Activated CD4-positive, alpha-beta T cell treated with anti-CD3 and anti-CD28 coated beads for 4 hours (primary cell): ENCODE measurements around the gene KIT.
"Not testable (repeated sequence)": the region's sequence is repeated elsewhere in the genome, so short reads cannot be mapped to it uniquely, and the experiment has no call there.

ENCODE experiments used
- DNase-seq, 2 donors: peaks; one replicate each; pipeline ENCODE4 v3.0.0-alpha.2; 2020

Gene KIT

DNA sequence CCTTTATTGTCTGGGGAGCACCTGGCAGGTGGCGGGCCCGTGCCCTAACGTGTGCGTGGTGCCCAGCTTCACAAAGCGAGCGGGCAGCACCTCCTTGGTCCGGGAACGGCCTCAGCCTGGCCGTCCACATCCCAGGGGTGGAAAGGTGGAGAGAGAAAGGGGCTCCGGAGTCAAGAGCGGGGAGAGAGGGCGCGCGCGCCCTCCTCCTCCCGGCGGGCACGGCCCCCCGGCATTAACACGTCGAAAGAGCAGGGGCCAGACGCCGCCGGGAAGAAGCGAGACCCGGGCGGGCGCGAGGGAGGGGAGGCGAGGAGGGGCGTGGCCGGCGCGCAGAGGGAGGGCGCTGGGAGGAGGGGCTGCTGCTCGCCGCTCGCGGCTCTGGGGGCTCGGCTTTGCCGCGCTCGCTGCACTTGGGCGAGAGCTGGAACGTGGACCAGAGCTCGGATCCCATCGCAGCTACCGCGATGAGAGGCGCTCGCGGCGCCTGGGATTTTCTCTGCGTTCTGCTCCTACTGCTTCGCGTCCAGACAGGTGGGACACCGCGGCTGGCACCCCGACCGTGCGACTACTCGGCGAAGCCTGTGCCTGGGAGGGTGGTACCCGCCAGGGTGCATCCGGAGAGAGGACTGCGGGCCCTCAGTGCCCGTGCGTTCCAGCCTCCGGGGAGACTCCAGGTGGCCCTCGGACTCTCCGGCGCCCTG, at the start of gene KIT:
Gene KIT (plus strand): TSS at position 407 of the 701 bp plus-strand sequence. CDS start 58 bp downstream, at position 465.
- peak; percentile 8 to 16 for DNase-seq

DNA sequence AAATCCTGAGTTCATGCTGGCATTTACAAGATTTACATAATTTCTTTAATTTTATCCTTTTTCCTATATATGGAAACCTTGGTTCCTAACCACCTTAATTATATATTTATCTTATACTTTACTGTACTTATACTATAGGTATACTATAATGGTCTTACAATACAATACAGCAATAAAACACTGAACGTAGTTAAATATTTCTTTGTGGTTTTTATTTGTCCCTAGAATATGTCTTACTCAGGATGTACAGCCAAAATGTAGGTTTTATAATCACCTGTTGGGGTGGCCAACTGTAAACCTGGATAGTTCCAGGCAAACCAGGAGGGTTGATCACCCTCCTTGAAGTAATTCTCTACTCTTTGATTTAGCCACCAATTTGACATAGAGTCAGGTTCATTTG, 48.4 kb upstream of the KIT start:
- no peak for DNase-seq

DNA sequence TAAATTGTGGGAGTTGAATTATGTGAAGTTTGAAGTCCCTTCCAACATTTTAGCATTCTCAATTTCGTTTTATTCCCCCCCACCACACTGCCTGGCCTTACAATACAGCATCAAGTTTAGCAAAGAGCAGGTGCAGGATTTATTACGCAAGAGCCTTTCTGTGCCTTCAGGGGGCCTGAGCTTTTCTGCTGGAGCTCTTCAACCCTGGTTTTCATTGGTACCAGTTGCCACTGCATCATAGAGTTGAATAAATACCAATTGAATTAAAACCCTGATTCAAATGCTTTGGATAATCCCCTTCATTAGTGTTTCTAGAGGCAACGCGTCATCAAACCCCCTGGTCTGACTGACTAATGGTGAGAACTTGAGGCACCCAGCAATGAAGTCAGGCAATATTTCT, 43.6 kb upstream of the KIT start:
- no peak for DNase-seq

DNA sequence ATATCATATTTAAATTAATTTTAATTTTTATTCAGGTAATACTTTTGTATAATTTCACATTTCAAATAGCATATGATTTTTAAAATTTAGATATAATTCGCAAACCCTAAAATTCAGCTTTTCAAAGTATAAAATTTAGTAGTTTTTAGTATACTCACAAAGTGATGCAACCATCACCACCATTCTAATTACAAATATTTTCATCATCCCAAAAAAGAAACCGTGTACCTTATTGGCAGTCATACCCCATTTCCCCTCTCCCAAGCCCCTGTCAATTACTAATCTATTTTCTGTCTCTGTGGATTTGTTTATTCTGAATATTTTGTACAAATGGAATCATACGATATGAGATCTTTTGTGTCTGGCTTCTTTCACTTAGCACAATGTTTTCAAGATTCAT, 37.0 kb upstream of the KIT start:
- no peak for DNase-seq

DNA sequence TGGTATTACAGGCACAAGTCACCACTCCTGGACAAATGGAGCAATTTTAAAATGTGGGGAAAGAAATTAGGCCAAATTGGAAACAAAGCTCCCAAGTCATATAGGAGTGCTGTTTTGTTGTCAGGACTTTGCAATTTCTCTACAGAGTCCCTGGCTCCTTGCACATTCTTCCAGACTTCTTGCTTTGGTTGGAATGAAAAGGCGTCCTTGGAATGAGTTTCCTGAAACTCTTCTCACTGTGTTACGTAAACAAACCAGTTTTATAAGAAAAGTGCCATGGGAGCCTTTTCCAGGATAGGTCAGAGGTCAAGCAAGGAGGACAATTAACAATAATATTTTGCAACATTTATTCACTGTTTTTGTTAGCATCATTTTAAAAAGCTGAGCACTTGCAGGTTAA, 32.4 kb upstream of the KIT start:
- DNase-seq = no peak

DNA sequence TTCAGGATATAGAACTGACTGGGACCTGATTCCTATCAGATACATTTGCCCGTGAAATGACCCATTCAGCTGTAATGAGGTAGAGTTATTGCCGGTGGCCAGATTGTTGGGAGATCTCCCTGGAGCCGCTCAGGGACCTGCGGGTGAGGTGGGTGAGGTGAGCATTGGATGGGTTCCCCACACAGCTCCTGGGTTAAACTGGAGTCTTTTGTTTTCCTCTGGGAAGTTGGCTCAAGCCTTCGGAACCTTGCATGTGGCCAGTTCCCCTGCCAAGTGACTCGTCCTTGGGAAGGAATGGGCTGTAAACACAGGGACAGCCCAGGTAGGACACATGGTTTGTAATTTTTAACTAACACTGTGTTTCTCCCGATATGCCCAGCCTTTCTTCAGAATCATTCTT, 31.6 kb upstream of the KIT start:
- DNase-seq = no peak

DNA sequence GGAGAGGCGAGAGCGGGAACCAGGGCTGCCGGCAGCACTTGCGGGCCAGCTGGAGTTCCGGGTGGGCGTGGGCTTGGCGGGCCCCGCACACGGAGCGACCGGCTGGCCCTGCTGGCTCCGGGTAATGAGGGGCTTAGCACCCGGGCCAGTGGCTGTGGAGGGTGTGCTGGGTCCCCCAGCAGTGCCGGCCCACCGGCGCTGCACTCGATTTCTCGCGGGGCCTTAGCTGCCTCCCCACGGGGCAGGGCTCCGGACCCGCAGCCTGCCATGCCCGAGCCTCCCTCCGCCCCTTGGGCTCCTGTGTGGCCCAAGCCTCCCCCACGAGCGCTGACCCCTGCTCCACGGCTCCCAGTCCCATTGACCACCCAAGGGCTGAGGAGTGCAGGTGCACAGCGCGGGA, 25.2 kb upstream of the KIT start:
- DNase-seq = no peak

DNA sequence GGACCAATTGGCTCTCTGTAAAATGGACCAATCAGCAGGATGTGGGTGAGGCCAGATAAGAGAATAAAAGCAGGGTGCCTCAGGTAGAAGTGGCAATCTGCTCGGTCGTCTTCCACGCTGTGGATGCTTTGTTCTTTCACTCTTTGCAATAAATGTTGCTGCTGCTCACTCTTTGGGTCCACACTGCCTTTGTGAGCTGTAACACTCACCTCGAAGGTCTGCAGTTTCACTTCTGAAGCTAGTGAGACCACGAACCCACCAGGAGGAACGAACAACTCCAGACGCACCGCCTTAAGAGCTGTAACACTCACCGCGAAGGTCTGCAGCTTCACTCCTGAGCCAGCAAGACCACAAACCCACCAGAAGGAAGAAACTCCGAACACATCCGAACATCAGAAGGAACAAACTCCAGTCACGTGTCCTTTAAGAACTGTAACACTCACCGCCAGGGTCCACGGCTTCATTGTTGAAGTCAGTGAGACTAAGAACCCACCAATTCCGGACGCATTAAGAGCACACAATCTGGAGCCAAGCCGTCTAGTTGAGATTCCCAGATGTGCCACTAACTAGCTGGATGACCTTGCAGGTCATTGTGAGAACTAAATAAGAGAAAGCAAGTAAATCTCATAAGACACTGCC, 24.5 kb upstream of the KIT start:
- not testable (repeated sequence) for DNase-seq

DNA sequence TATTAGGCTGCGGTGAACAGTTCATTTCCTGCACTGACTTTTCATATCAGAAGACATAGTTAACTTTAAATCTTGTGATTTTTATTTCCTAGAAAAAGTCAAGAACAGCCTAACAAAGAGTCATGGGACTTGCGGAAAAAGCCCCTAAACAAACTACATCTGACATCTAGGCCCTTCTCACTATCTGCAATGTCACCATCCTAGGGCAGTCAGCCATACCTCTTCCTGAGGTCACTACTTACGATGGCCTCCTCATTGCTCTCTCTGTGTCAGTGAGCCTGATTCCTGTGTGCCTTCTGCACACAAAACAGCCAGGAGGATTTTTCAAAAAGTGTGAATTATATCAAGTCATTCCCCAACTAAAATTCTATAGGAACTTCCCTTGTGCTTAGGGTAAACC, 22.4 kb upstream of the KIT start:
- DNase-seq = no peak

DNA sequence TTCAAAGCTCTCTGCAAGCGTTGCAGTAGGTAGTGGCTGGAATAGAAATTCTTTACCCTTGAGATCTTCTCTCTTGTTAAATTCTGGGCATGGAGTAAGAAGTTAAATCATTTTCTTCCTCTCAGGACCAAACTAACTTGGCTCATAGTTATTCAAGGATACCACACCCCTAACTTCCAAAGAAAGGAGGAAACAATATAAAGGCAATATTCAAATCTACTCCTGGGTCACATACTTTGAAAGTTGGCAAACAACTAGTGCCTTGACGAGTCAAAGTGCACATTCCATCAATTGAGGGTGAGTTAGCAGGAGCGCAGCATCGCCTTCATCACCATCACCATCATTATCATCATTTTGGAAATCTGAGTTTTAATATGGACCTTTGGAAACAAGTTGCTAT, 20.4 kb upstream of the KIT start:
- DNase-seq = no peak

DNA sequence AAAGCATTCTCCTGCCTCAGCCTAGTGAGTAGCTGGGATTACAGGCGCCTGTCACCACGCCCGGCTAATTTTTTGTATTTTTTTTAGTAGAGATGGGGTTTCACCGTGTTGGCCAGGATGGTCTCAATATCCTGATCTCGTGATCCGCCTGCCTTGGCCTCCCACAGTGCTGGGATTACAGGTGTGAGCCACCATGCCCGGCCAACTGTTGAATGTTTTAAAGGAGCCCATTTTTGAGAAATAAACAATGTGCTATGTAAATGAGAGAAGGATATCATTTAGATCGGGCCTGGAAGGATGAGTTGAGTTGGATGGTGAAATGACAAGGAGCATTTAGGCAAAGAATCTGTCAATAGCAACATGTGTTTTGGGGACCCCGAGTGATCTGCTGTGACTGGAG, 16.7 kb upstream of the KIT start:
- not testable (repeated sequence) for DNase-seq

DNA sequence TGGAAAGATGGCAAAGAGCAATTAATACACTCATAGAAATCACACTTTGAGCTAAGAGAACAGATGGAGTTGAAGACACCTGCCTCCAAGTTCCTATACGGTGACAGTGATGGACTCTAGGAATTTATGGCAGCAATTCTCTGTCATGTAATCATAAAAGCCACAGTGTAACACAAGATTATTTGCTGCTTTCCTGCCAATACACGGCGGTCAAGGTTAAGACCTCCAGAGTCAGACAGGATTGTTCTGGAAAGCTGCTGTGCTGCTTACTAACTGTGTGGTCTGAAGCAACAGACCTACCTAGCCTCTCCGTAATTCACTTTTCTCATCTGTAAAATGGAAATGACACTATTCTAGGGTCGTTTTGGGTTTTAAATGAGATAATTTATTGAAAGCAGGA, 14.6 kb upstream of the KIT start:
- DNase-seq = no peak

DNA sequence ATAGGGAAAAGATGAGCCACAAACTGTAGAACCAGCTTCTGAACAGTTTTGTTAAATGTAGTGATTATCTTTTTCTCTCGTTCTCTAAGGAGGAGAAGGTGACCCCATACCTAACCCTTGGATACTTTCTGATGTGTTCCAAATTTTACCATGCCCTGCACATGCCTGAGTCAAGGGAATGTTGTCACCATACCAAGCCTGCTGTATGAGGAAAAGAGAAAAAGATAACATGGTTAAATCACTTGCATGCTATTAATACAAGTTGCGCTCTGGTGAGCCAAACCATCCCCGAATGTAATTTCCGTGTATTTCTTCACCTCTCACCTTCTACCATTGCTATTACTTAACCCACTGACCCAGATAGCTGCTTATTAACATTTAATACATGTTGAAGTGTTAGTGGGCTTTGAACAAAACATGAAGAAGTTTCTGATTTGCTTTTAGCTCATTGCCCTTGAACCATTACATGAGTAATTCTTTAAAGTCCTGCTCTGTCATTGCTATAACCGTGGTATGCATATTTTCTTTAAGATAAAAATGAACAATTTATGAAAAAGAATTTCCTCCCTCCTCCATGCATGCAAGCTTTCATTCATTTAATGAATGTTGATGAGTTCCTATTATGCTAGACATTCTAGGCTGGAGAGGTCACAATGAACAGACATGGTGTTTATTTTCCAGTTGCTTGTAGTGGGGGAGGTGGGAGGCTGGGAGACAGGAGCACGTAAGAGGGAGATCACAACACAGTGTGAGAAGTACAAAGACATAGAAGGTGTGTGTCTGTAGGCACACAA, 13.6 kb upstream of the KIT start:
- no peak for DNase-seq

DNA sequence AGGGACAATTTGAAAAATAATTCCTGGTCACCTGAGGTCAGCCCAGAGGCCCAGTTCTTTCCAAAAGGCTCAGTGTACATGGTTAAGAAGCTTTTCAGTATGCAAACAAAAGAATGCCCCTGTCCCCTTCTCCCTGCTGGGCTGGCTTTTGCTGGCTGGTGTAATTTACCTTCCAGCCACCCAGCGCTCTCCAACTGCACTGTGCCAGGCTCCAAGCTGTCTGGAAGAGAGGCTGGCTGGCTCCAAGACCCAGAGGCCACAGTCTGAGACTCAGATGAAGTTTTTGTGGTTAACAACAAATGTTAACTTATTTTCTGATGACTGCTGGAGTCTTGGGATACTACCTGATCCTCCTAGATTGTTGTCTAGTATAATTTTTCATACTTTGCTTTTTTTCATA, 11.9 kb upstream of the KIT start:
- no peak for DNase-seq

DNA sequence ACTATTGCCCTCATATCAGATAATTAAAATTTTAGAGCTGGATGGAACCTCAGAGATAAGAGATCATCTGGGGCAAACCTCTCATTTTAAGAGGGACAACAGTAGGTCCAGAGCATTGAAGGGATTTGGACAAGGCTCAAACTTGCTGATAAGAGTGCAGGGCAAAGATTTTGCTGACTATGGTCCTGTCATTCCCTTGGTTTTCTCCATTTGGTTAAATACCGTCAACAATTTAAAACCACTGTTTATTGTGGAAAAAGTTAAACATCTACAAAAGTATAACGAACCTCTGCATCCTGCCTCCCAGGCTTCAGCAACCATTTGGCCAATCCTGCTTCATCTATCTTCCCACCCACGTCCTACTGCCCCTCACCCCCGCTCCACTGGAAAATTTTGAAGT, 10.7 kb upstream of the KIT start:
- no peak for DNase-seq

DNA sequence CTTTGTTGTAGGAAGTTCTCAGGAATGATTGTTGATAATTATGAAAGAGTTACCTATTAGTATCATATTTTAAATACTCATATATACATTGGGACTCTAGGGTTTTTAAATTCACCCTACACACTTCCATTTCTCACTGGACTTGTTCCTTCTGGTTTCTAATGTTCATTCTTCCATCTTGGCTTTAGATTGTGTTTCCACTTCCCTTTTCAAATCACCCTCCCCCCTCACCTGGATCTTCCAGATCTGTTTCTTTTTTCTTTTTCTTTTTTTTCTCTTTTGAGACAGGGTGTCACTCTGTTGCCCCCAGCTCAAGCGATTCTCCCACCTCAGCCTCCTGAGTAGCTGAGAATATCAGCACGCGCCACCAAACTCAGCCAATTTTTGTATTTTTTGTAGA, 6.7 kb upstream of the KIT start:
- no peak for DNase-seq

DNA sequence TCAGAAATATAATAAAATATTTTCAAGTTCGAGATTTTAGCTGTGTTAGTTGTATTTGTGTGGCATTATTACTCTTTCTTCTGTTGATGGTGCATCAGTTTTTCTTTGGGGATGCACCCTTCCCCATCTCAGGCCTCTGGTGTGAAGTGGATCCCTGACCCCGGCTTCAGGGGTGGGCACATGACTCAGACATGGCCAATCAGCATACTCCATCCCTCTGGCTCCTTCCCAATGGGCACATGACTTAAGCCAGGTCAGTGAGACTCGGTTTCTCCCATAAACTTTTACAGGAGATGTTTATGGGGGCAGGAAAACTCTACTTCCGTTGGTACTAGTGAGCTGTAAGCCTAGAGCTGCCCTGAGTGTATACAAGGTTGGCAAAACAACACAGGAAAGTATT, 3.0 kb upstream of the KIT start:
- no peak for DNase-seq

DNA sequence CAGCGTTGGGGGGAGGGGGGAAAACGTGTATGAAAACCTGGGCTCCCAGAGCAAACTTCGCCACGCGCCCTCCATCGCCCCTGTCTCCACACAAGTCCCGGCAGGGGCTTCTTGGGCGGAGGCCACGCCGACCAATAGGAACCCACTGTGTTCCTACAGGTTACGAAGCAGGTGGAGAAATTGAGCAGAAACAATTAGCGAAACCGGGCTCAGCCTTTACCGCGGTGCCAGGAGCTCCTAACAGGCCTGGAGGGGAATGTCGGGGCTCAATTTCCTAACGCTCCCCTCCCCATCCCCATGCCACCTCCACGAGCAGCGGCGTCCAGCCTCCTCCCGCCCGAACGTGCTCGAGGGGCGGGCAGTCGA, 589 bp upstream of the KIT start:
- DNase-seq = no peak

DNA sequence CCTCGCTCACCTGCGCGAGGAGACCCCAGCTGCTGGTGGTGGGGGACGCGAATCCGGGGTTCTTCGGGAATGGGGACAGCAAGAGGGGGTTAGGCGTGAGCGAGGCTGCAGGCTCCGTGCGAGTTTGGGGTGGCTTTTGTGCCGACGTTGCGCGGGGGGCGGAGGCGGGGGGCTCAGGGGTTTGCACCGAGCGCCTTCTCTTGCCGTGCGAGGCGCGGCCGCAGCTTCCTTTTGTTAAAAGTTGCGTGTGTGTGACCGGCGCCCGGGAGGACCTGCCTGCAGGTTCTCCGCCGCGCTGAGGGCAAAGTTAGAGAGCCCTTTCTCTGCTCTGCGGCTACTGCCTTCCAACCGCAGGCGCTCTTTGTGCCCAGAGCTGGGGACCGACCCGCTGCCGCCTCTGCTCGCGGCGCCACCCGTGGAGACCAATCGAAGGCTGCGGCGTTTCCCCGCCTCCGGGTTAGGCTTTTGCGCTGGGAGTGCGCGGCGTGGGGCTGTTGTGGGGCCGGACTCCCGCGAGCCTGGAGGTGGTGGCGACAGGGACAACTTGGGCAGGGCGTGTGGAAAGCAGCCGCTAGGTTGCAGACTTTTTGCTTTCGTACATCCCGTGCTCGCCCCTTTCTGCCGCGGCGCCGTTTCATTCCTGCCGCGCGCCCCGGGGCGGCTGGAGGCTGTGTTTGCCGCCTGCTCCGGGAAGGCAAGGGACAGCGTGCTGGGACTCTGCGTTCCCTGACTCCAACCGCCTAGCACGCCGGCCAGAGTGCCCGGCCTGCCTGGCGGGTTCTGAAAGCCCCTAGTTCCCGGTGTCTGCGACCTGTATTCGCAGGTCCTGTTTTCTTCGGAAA, 716 bp downstream of the KIT start:
- DNase-seq = peak in 1 of 2 donors; percentile 5

DNA sequence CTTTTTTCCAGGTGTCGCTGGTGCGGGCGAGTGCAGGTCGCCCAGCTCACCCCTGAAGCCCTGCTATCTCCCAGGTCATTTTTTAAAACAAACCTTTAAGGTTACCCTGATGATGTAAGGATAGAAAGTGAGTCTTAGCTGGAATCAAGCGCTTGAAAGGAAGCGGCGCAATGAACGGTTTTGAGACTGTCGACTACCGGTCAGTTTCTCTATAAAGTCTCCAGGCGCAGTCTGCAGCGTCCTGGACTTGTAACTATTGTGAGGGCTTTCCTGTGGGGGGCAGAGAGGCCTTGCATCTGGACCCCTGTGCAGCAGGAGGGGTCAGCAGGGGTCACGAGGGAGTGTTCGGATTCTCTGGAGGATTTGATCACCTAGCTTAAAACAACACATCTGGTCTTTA, 1.6 kb downstream of the KIT start:
- DNase-seq = no peak

DNA sequence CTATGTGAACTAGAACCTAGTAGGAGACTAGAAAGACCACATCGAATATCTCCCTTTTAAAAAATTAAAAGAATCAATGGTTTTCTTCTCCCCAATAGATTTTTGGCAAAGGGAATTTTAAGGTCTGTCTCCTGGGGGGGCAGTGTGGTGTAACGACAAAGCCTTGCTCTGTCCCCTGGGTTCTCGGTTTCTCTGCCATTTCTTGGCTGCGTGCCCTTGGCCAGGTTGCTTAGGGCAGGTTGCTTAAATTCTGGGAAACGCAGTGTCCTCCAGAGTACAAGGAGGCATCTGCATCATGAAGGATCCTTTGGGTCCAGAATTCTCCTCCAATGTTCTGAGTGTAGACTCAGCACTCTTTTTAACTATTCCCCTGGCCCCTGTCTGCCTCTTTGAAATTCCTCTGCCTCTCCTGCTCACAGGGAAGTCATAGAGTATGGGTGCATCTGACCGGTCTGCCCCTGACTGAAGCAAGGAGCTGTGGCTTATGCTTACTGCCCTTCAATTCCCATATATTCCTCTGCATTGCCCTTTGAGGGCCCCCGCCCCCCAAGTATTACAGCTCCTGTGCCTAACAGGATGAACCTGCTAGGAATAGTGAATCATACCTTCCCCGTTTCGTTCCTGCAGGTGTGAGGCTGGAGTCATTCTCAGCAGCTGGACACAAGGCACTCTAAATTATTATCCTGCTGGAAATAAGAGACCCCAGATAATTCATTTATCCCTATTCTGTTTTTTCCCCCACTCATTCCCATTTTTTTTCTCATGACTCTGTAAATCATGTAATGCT, 2.2 kb downstream of the KIT start:
- no peak for DNase-seq

DNA sequence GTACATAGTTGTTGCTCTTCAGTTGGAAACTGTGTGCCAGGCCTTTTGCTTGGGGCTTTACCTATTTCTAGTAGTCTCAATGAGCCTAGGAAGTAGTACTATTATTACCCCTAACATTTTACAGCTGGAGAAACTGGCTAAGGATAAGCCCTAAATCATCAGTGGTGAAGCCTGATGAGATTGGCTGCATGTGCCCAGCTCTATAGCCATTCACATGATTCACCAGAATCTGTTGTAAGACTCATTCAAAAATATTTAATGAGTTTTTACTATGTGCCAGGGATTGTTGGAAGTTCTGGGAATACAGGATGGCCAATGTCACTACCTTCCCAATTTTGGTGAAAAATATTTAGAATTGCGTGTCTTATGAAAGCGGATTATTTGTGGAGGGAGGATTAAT, 2.8 kb downstream of the KIT start:
- DNase-seq = no peak

DNA sequence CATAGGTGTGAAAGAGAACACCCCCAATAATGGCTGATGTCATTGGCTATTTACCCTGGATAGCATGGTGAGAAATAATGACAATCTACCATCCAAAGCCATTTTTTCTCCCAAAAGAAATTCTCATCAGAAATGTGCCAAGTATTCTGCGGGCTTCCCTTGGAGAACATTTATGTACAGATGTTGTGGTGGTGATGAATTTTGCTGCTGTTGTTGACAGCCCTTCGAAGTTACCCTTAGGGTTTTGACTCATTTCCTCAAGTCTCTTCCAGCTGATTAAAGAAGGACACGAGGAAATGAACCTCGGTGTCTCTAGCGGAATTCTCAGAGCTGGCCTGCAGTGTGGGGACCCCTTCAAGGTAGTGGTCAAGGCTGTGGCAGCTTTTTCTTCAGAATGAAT, 3.4 kb downstream of the KIT start:
- DNase-seq = no peak
